Neuronal stem cell (in vitro differentiated cells): ENCODE data around the gene TMEM179.

Source experiments
- DNase-seq: peaks from one replicate; pipeline ENCODE4 v3.0.0-alpha.2; 2013; ENCODE audit warnings: low spot score
- H2AFZ ChIP-seq: one replicate; pipeline ENCODE4 v1.6.1; 2013; ENCODE audit warnings: mild to moderate bottlenecking, low read length, inconsistent platforms
- H2AK5ac ChIP-seq: 2 replicates; pipeline ENCODE4 v1.6.1; 2013; ENCODE audit warnings: low read depth, mild to moderate bottlenecking, inconsistent platforms, low read length, moderate library complexity, mixed read lengths
- H2BK120ac ChIP-seq: 2 replicates; pipeline ENCODE4 v1.6.1; 2013; ENCODE audit warnings: low read depth, mild to moderate bottlenecking, inconsistent platforms, low read length, moderate library complexity, mixed read lengths
- H2BK12ac ChIP-seq: one replicate; pipeline ENCODE4 v1.6.1; 2013; ENCODE audit warnings: low read length, inconsistent platforms
- H2BK15ac ChIP-seq: 2 replicates; pipeline ENCODE4 v1.6.1; 2013; ENCODE audit warnings: mild to moderate bottlenecking, low read length, inconsistent platforms, mixed read lengths
- H2BK5ac ChIP-seq: one replicate; pipeline ENCODE4 v1.6.1; 2013; ENCODE audit warnings: inconsistent platforms, mild to moderate bottlenecking, low read length, moderate library complexity
- H3K14ac ChIP-seq: one replicate; pipeline ENCODE4 v1.6.1; 2013; ENCODE audit warnings: low read length, inconsistent platforms
- H3K18ac ChIP-seq: 2 replicates; pipeline ENCODE4 v1.6.1; 2013; ENCODE audit warnings: low read length, inconsistent platforms
- H3K23ac ChIP-seq: 2 replicates; pipeline ENCODE4 v1.6.1; 2013; ENCODE audit warnings: low read depth, mild to moderate bottlenecking, mixed read lengths, low read length, inconsistent platforms; ENCODE audit not compliant: poor library complexity
- H3K27ac ChIP-seq: replicated peaks from 3 replicates; pipeline ENCODE4 v1.5.1; 2013; ENCODE audit warnings: low read length, inconsistent platforms
- H3K27me3 ChIP-seq, 3 experiments: 2 replicates each; pipeline ENCODE4 v1.6.1; 2013; ENCODE audit warnings: low read length in 3 of 3, mild to moderate bottlenecking in 2 of 3, inconsistent platforms in 1 of 3, low read depth in 1 of 3, mixed read lengths in 1 of 3, moderate library complexity in 1 of 3; ENCODE audit not compliant: control insufficient read depth in 3 of 3, insufficient read depth in 3 of 3
- H3K36me3 ChIP-seq, 2 donors: replicated peaks in 1 of 2; 2 replicates each; pipeline ENCODE4 v1.6.1; 2013; ENCODE audit warnings: low read length in 2 of 2; ENCODE audit not compliant: control insufficient read depth in 2 of 2, insufficient read depth in 2 of 2
- H3K4ac ChIP-seq: 2 replicates; pipeline ENCODE4 v1.6.1; 2013; ENCODE audit warnings: inconsistent platforms, mild to moderate bottlenecking, low read length, moderate library complexity
- H3K4me1 ChIP-seq, 2 donors: 1 replicate in 1 of 2; 2 replicates in 1 of 2; pipeline ENCODE4 v1.6.1; 2013; ENCODE audit warnings: low read length in 2 of 2, low read depth in 1 of 2; ENCODE audit not compliant: control insufficient read depth in 2 of 2, insufficient read depth in 1 of 2
- H3K4me2 ChIP-seq: one replicate; pipeline ENCODE4 v1.6.1; 2013; ENCODE audit warnings: mild to moderate bottlenecking, low read length, inconsistent platforms; ENCODE audit not compliant: insufficient read depth, poor library complexity, severe bottlenecking
- H3K4me3 ChIP-seq, 2 donors: 2 replicates each; pipeline ENCODE4 v1.5.1; 2013; ENCODE audit warnings: low read length in 2 of 2, mild to moderate bottlenecking in 2 of 2, inconsistent platforms in 1 of 2, moderate library complexity in 1 of 2
- H3K79me1 ChIP-seq: one replicate; pipeline ENCODE4 v1.6.1; 2013; ENCODE audit warnings: low read depth, mild to moderate bottlenecking, inconsistent platforms, low read length, moderate library complexity
- H3K9ac ChIP-seq: one replicate; pipeline ENCODE4 v1.6.1; 2013; ENCODE audit warnings: mild to moderate bottlenecking, low read depth, low read length, inconsistent platforms; ENCODE audit not compliant: poor library complexity
- H3K9me3 ChIP-seq, 2 donors: replicated peaks in 1 of 2; 2 replicates each; pipeline versions ENCODE3 to v1.6.1; 2013; ENCODE audit warnings: low read length in 2 of 2, mild to moderate bottlenecking in 2 of 2, inconsistent platforms in 1 of 2, low read depth in 1 of 2, mixed read lengths in 1 of 2, moderate library complexity in 1 of 2; ENCODE audit not compliant: control insufficient read depth in 2 of 2, insufficient read depth in 1 of 2
- H4K8ac ChIP-seq: one replicate; pipeline ENCODE4 v1.6.1; 2013; ENCODE audit warnings: low read depth, mild to moderate bottlenecking, inconsistent platforms, low read length, moderate library complexity
- H4K91ac ChIP-seq: one replicate; pipeline ENCODE4 v1.6.1; 2013; ENCODE audit warnings: low read length, low read depth, mild to moderate bottlenecking, inconsistent platforms; ENCODE audit not compliant: poor library complexity
- WGBS, 2 donors: extraction: QIAGEN DNeasy Blood & Tissue Kit; methylation state at CpG; one replicate each; pipeline ENCODE4 v1.1.7; 2013; ENCODE audit warnings: missing lambda C conversion rate in 2 of 2, mixed read lengths in 1 of 2; ENCODE audit not compliant: insufficient read length in 2 of 2, insufficient replicate concordance in 1 of 2; ENCODE audit errors: extremely low coverage in 2 of 2; 5-methylcytosine and 5-hydroxymethylcytosine counted together

TMEM179 gene

DNA sequence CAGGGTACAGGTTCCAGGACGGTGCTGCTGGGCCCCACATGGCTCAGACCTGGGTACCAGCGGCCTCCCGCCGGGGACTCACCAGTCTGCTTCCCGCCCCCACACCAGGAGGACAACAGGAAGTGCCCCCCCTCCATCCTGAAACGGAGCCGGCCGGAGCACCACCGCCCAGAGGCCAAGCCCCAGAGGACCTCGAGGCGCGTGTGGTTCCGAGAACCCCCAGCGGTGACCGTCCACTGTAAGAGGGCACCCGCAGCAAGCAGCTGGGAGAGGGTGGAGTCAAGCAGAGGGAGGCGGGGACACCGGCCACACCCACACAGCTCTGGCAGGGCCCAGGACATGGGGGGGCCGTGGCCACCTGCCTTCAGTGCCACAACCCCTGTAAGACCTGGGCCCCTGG is 16.9 kb downstream of the TMEM179 start:
- no CpG with 5 or more reads among the region's 19 CpGs for WGBS, 2 donors
- peaks cover 0 to 39% (median 3%) of the 10 kb centered on the region in 3 experiments for H3K27me3 ChIP-seq
- H3K23ac ChIP-seq, result peak overlapping the region; percentile 73

DNA sequence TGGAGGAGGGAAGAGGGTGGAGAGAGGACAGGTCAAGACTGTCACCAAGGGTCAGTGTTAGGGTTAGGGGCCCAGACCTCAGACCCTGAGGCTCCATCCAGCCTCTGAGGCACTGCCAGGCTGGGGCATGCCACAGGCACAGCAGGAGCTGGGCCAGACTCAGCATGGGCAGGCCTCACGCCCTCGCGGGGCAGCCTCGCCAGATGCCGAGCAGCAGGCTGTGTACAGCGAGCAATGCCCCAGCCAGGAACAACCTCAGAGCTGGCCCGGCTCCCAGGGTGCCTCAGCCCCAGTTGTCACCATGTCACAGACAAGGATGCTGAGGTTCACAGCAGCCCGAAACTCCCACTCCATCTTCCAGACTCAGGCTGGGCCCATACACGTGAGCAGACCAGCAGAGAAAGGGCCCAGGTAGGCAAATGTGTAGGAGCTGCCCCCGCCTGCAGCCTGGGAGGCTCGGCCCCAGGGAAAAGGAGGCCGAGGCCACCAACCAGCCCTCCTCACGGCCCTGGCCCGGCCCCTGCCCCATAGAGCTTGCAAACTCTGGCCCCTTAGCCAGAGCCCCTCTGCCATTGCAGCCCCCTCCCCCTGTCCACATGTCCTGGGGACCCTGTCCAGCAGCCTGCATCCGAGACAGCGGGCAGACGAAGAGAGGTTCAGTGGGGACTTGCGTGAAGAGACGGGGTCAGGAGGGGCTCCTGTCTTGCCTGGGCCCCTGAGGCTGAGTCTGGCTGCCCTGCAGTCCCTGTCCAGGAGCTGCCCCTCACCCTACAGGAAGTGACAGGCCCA is 17.5 kb downstream of the TMEM179 start:
- no CpG with 5 or more reads among the region's 19 CpGs for WGBS, 2 donors
- Histone ChIP-seq H2AFZ (peak overlapping the region; percentile 22), H3K36me3 (no peaks in the 10 kb centered on the region), H3K18ac (peak overlapping the region; percentile 65), H3K27ac (no peak overlapping the region), H3K27me3 (peaks cover 0 to 45% (median 0%) of the 10 kb centered on the region in 3 experiments), H4K91ac (no peak overlapping the region), H2BK15ac (peak overlapping the region; percentile 24), H3K9ac (peak overlapping the region; percentile 44), H2BK12ac (peak overlapping the region; percentile 58), H3K9me3 (peaks cover 0 to 4% of the 10 kb centered on the region in 2 donors), H3K14ac (peak overlapping the region; percentile 82), H4K8ac (peak overlapping the region; percentile 43), H2AK5ac (peak overlapping the region; percentile 47), H2BK5ac (peak overlapping the region; percentile 93), H2BK120ac (no peak overlapping the region), H3K79me1 (no peaks in the 10 kb centered on the region), H3K4ac (no peak overlapping the region), H3K4me2 (no peak overlapping the region), H3K23ac (peak overlapping the region; percentile 73), H3K4me1 (peaks cover 0 to 6% of the 10 kb centered on the region in 2 donors), H3K4me3 (no peak overlapping the region)
- no peak for DNase-seq

More for the DNA sequence above, 16.9 kb downstream of the TMEM179 start:
- Histone ChIP-seq H3K4me1 (peaks cover 0 to 6% of the 10 kb centered on the region in 2 donors), H3K4me2 (no peak overlapping the region), H3K79me1 (peaks cover 2% of the 10 kb centered on the region), H2BK5ac (peak overlapping the region; percentile 93), H2AFZ (peak overlapping the region; percentile 22), H2BK12ac (no peak overlapping the region), H2BK15ac (peak overlapping the region; percentile 24), H3K14ac (peak overlapping the region; percentile 82), H4K8ac (peak overlapping the region; percentile 43), H3K18ac (peak overlapping the region; percentile 65), H4K91ac (no peak overlapping the region), H3K9ac (peak overlapping the region; percentile 44), H2AK5ac (peak overlapping the region; percentile 47), H3K36me3 (no peaks in the 10 kb centered on the region), H3K9me3 (peaks cover 0 to 4% of the 10 kb centered on the region in 2 donors), H3K4me3 (no peak overlapping the region), H3K27ac (no peak overlapping the region), H3K4ac (no peak overlapping the region), H2BK120ac (no peak overlapping the region)
- DNase-seq, result no peak

DNA sequence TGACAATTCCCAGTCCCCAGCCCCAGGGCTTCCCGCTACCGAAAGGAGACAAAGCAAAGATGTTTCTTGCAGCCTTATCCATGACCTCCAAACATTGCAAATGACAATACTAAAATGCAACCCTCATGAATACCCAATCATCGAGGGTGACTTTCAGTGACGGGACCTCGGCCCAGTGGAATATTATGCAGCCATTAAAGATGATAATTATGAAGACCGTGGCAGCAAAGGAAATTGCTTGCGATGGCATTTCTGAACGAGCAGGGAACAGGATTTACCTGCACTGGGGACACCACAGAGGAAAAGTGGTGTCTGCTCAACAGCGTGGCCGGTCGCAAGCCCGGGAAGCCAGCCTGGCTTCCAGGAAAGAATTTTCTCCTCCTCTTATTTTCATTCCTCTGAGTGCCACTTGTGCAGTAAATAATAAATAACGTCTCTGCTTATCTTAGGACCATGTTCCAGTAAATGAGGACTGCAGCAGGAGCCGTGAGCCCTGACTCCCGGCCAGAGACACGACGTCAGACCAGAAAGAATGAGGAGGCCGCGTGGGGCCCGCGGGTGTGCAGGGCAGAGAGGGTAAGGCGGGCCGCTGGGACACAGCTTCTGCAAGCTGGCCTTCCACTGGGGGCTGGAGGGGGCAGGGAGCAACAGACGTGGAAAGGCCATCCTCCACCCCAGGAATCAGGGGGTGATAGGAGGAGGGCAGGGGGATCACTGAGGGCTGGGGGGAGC is 18.4 kb downstream of the TMEM179 start:
- H3K4me2 ChIP-seq, result no peak overlapping the region
- H3K14ac ChIP-seq, result peak overlapping the region; percentile 21
- H3K9ac ChIP-seq, result no peak overlapping the region
- no peak overlapping the region for H3K4ac ChIP-seq
- no peaks in the 10 kb centered on the region for H3K36me3 ChIP-seq
- no peak overlapping the region for H2BK12ac ChIP-seq
- H3K4me3 ChIP-seq, result no peak overlapping the region
- no peak overlapping the region for H4K8ac ChIP-seq
- peaks cover 0 to 52% (median 0%) of the 10 kb centered on the region in 3 experiments for H3K27me3 ChIP-seq
- no peak overlapping the region for H3K18ac ChIP-seq
- peaks cover 0 to 2% of the 10 kb centered on the region in 2 donors for H3K9me3 ChIP-seq
- H2AFZ ChIP-seq, result no peak overlapping the region
- H2AK5ac ChIP-seq, result no peak overlapping the region
- H2BK120ac ChIP-seq, result no peak overlapping the region
- H3K27ac ChIP-seq, result no peak overlapping the region
- DNase-seq, result no peak
- no CpG with 5 or more reads among the region's 24 CpGs for WGBS, 2 donors
- H3K4me1 ChIP-seq, result peaks cover 0 to 6% of the 10 kb centered on the region in 2 donors
- no peak overlapping the region for H2BK5ac ChIP-seq
- H3K23ac ChIP-seq, result no peak overlapping the region
- H4K91ac ChIP-seq, result no peak overlapping the region
- no peak overlapping the region for H2BK15ac ChIP-seq
- H3K79me1 ChIP-seq, result peaks cover 2% of the 10 kb centered on the region

DNA sequence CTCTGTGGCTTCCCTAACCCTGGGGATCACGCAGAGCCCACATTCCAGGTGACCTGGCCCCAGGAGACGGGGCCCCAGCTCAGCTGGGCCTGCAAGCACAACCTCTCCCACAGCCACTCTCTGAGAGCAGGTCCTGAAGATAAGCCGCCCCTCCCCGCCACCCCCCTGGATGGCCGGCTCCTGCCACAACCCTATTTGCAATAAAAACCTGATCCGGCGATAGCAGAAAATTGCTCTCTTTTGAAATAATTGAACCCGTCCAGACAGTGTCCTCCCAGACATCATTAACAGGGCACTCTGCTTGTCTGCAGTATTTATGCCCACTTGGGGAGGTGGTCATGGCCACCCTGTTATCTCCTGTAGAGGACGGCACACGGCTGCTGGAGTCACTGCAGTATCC is 20.0 kb downstream of the TMEM179 start:
- peaks cover 0 to 6% of the 10 kb centered on the region in 2 donors for H3K4me1 ChIP-seq

More for the DNA sequence above, 20.0 kb downstream of the TMEM179 start:
- Histone ChIP-seq H2BK120ac (no peak overlapping the region), H3K79me1 (peaks cover 2% of the 10 kb centered on the region), H4K91ac (no peak overlapping the region), H2AK5ac (peak overlapping the region; percentile 90), H3K27me3 (peaks cover 0 to 56% (median 0%) of the 10 kb centered on the region in 3 experiments), H2AFZ (no peak overlapping the region), H3K14ac (peak overlapping the region; percentile 63), H3K4me3 (no peak overlapping the region), H2BK15ac (peak overlapping the region; percentile 81), H2BK5ac (no peak overlapping the region), H3K4ac (no peak overlapping the region), H3K36me3 (no peaks in the 10 kb centered on the region), H3K4me2 (no peak overlapping the region), H4K8ac (no peak overlapping the region), H3K9me3 (peaks cover 0 to 2% of the 10 kb centered on the region in 2 donors), H2BK12ac (no peak overlapping the region), H3K23ac (peak overlapping the region; percentile 31), H3K18ac (peak overlapping the region; percentile 4), H3K9ac (no peak overlapping the region), H3K27ac (no peak overlapping the region)
- no CpG with 5 or more reads among the region's 10 CpGs for WGBS, 2 donors
- DNase-seq, result no peak
